HG03439 (cell line): ENCODE data around the gene PLEKHG5.

Experiments
- ATAC-seq: cut with Tn5 transposase; IDR thresholded peaks from one replicate; pipeline ENCODE4 v1.9.1; 2021; ENCODE audit warnings: mild to moderate bottlenecking, moderate library complexity; ENCODE audit not compliant: unreplicated experiment

Gene PLEKHG5

DNA sequence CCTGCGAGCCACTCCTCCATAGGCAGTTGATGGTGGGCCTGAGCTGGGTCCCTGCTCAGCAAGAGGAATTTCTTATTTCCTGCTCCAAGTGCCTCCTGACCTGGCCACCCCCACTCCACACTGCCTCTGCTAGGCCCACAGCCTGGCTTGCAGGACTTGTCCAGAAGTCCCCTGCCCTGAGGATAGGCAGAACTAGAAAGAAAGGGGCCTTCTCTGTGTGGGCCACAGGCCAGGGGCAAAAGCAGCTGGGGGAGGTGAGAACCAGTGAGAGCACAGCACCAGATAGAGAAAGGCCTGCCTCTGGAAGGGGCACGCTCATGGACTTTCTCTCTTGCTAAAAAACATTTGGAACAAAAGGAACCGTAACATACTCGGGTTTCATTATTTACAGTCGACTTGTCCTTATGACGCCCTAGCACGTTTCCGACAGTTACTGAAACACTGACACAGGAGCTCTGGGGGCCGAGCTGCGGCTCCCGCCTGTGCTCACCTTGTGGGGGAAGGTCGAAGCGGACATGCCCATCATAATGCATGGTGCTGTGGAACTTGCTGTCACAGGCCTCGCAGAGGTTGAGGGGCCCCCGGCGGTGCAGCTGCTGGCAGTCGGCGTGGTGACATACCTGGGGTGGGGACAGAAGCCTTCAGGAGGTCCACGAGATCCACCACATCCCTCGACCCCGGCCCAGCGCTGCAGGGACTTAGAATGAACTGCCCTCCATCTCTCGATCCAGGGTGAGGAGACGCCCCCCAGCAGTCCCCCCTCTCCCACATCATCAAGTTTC lies 14.2 kb downstream of the PLEKHG5 start:
- no peak for ATAC-seq

DNA sequence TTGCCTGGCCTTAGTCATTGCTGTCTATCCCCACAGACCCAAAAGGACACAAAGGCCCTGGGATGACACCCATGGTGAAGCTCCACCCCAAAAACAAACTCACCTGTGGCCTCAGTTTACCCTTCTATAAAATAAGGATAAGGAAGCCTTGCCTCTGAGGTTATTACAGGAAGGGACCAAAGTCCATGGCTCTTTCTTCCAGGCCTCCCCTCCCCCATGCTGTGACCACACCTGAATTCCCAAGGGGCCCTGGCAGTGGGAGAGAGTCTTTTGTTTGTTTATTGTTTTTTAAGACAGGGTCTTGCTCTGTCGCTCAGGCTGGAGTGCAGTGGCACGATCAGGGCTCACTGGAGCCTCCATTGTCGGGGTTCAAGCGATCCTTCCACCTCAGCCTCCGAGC lies 15.0 kb downstream of the PLEKHG5 start:
- no peak for ATAC-seq

GRCh38 chr1:6475381-6476133 lies 15.9 kb downstream of the PLEKHG5 start:
- no peak for ATAC-seq

DNA sequence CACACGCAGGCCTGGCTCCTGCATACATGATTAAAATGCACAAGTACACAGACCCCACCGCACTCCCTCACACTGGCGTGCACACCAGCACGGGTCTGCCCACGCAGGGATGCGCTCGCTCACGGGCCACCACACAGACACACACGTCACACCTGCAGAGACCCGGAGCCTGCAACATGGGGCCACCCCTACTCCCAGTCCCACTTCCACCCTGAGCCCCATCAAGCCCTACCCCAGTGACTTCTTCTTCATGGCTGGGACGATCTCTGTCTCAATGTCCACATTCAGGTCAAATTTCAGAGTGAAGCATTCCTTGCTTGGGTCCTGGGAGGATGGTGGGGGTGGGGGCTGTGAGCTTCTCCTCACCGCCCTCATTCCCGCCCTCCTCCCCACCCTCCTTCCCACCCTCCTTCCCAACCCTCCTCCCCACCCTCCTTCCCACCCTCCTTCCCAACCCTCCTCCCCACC lies 16.6 kb downstream of the PLEKHG5 start:
- no peak for ATAC-seq

DNA sequence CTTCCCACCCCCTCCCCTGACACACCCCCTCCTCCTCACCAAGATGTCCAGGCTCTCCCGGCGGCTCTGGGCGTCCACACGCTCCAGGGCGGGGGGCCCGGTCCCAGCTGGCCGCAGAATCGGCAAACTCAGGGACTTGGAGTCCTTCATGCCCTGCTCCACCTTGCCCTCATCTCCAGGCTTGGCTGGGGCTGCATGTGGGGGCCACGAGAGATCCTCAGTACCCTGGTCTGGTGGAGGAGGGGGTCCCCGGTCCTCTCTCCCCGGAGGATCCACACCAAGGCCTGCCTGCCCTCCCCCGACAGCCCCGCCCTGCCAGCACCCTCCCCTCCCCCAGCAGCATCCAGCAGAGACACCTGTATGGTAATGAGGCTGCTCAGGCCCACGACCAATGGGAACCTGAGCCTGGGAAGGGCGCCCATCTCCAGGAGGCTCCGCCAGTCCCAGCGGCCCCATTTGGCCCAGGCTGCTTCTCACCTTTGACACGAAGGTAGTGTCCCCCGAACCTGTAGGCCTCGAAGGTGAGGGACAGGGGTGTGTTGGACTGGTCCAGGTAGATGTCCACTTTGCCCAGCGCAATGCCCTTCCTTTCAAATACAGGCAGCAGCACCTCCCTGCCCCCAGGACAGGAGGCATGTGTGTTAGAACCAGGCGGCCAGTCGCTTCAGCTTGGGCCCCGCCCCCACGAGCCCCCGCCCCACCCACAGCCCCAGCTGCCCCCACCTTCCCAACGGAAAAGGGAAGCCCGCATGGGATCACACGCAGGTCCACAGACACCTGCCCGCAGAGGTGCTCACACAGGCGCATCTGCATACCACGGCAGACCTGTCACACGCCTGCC lies 17.3 kb downstream of the PLEKHG5 start:
- no peak for ATAC-seq

GRCh38 chr1:6473156-6473555 lies 18.3 kb downstream of the PLEKHG5 start:
- no peak for ATAC-seq

- no peak for ATAC-seq
Observed at GRCh38 chr1:6472391-6472790, 19.1 kb downstream of the PLEKHG5 start.

DNA sequence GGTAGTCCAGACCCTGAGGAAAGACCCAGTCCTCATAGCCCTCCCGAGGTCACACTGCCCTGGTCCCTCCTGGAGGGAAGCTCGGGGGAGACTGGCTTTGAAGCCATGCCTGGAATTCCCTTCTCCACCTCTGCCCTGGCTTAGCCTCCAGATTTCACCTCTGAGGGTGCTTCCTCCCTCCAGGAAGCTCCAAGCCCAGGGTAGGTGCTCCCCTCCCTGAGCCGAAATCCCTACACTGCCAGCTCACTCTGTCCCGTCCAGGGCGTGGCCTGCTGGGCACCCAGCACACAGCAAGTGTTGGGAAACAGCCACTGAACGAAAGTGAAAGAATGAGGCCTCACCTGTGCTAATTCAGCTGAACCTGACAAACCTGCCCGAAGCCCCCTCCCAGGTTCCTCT lies 19.5 kb downstream of the PLEKHG5 start:
- ATAC-seq: no peak

- ATAC-seq: no peak
Observed at GRCh38 chr1:6471086-6471969, 20.1 kb downstream of the PLEKHG5 start.

GRCh38 chr1:6470132-6471085 lies 21.1 kb downstream of the PLEKHG5 start:
- ATAC-seq: no peak

GRCh38 chr1:6468729-6469461 lies 22.6 kb downstream of the PLEKHG5 start:
- ATAC-seq: no peak

DNA sequence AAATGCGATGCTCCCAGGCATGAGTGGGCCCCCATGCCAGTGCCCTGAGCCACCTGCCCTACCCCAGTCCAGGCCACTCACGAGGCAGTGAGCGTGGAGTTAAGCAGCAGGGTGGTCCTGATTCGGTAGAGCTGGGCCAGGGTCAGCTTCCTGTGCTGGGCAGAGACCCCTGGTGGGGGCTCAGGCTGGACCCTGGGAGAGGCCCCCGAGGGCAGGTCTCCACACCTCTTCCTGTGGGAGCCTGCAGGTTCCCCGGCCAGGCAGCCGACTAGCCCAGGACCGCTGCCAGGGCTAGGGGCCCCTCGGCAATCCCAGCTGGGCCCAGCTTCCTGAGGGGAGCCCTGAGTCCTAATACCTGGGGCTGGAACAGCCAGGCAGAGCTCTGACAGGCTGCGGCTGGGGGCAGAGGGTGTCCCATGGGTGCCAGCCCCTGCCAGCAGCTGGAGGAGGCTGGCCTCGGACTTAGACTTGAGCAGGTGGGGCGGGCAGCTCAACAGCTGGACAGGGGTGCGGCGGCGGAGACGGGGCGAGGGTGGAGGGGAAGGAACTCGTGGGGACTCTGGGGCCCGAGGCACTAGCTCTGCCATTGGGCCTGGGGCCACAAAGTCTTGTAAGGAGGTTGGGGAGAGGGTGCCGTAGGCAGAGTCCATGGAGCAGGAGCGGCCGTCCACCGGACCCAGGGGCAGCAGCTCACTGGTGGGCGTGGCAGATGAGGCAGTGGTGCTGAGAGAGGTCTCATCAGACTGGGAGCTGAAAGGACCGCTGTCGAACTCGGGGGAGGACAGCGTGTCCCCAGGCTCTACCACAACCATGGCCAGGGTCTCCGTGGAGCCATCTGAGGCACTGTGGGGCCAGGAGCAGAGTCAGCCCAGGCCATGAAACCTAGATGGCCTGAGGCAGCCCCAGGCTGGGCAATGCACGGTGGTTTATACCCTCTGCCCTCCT lies 23.5 kb downstream of the PLEKHG5 start:
- no peak for ATAC-seq

DNA sequence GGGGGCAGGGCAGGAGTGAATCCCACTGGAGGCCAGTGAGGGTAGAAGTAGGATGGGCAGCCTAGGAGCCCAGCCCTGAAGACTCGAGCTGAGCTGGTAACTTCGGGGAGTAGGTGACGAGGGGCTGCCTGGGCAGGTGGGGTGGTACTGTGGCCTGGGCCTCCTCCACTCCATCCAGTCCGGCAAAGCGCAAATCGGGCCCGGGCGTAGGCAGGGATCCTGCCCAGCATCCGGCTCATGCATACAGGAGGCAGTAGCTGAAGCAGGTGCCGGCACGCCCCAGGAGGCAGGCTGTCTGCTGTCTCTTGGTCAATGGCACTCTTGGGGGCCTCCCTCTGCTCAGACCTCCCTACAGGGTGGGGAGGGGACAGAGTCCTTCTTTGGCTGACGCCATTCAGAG lies 24.2 kb downstream of the PLEKHG5 start:
- ATAC-seq: no peak

- ATAC-seq: no peak
Observed at GRCh38 chr1:6466751-6467150, 24.7 kb downstream of the PLEKHG5 start.

DNA sequence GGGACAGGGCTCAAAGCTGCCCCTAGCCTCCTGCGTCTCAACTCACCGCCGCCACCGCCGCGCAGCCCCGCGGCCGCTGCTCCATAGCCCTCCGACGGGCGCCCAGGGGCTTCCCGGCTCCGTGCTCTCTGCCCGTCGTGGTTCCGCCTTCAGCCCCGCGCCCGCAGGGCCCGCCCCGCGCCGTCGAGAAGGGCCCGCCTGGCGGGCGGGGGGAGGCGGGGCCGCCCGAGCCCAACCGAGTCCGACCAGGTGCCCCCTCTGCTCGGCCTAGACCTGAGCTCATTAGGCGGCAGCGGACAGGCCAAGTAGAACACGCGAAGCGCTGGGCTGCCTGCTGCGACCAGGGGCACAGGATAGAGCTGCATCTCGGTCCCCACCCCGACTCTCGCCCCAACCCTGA lies 25.4 kb downstream of the PLEKHG5 start, which contains the start of gene TNFRSF25:
Gene TNFRSF25, minus strand, starts transcription at position 151 of the 400 bp plus-strand sequence. Its CDS starts 66 bp downstream, at position 85.
- ATAC-seq: no peak

- ATAC-seq: no peak
Observed at GRCh38 chr1:6465461-6466005, 25.9 kb downstream of the PLEKHG5 start.

GRCh38 chr1:6464915-6465314 lies 26.6 kb downstream of the PLEKHG5 start:
- no peak for ATAC-seq
